HCT116 (cell line): ENCODE measurements around the gene AGFG2. TPM values are rescaled to one million over a fixed set of nuclear protein-coding genes. Genes with fewer than 3 reads are reported as not detected.
A peak's percentile ranks its signal among the peaks of the same experiment; 100 is the strongest.
"Not testable (repeated sequence)": the region's sequence is repeated elsewhere in the genome, so short reads cannot be mapped to it uniquely, and the experiment has no call there.

ENCODE experiments used
- ATAC-seq: fragments of 200-7000 bp; cut with Tn5 transposase; 2 replicates; pipeline ENCODE4 v1.9.1; 2020; ENCODE audit warnings: mild to moderate bottlenecking, moderate library complexity
- BruUV-seq: library from RNA; stranded (reverse); fragments of 400-500 nt; replicated peaks from 2 replicates; lab custom pipeline; 2021; lab: Mats Ljungman, UMichigan
- CTCF ChIA-PET: fragments of 300-600 bp; sonication (Branson Sonifier 250); formaldehyde crosslinking; loops from one replicate; lab custom pipeline; 2021; ENCODE audit warnings: antibody characterized with exemption; lab: Charles Lee
- POLR2A ChIA-PET: fragments of 300-600, 350-600 bp; sonication (Branson Sonifier 250); formaldehyde crosslinking; loops from one replicate; lab custom pipeline; 2021; ENCODE audit warnings: antibody characterized with exemption; lab: Charles Lee
- RAD21 ChIA-PET, 2 experiments: fragments of 300-600 bp; sonication (Branson Sonifier 250); formaldehyde crosslinking; loops; one replicate each; lab custom pipeline; 2023; ENCODE audit warnings: low total read pairs in 2 of 2; ENCODE audit not compliant: uncharacterized antibody in 2 of 2, unreplicated experiment in 2 of 2, low non-redundant PET in 1 of 2; lab: Charles Lee
- DNase-seq: peaks from one replicate; pipeline ENCODE4 v3.0.0-alpha.2; 2010; ENCODE audit warnings: low read depth, low spot score
- H2AFZ ChIP-seq: fragments of 200-600 bp; shearing (Covaris generic), sonication (generic); 2 replicates; pipeline ENCODE4 v1.6.1; 2017; ENCODE audit warnings: low read depth, mixed run types, mixed read lengths, antibody characterized with exemption, low read length; ENCODE audit not compliant: poor library complexity, severe bottlenecking
- H3K27ac ChIP-seq: 2 replicates; pipeline ENCODE4 v1.5.1; 2012; ENCODE audit warnings: low read depth, low read length
- H3K27me3 ChIP-seq: fragments of 200-600 bp; sonication (generic); 2 replicates; pipeline ENCODE4 v1.6.1; 2016; ENCODE audit warnings: mixed run types, low read length, mixed read lengths; ENCODE audit not compliant: insufficient read depth
- H3K36me3 ChIP-seq, 2 experiments: fragments of 200-500 bp in 1 of 2; fragments of 200-600 bp in 1 of 2; sonication (Bioruptor generic) in 1 of 2; sonication (generic) in 1 of 2; 2 replicates each; pipeline versions ENCODE4 v1.5.1 to v1.6.1; 2014 to 2016; ENCODE audit warnings: low read length in 2 of 2, inconsistent platforms in 1 of 2, mixed read lengths in 1 of 2, mixed run types in 1 of 2; ENCODE audit not compliant: insufficient read depth in 2 of 2, control insufficient read depth in 1 of 2
- H3K4me1 ChIP-seq, 2 experiments: fragments of 200-600 bp in 1 of 2; sonication (generic) in 1 of 2; 2 replicates each; pipeline versions ENCODE4 v1.5.1 to v1.6.1; 2012 to 2017; ENCODE audit warnings: low read length in 2 of 2, inconsistent platforms in 1 of 2, mild to moderate bottlenecking in 1 of 2, mixed read lengths in 1 of 2, mixed run types in 1 of 2, moderate library complexity in 1 of 2; ENCODE audit not compliant: insufficient read depth in 2 of 2, control insufficient read depth in 1 of 2
- H3K4me2 ChIP-seq: fragments of 200-600 bp; sonication (generic); 2 replicates; pipeline ENCODE4 v1.6.1; 2017; ENCODE audit warnings: mixed run types, low read length, mixed read lengths
- H3K4me3 ChIP-seq, 2 experiments: fragments of 200-600 bp in 1 of 2; sonication (generic) in 1 of 2; replicated peaks in 1 of 2; 2 replicates each; pipeline ENCODE4 v1.5.1; 2011 to 2016; ENCODE audit warnings: low read length in 2 of 2, control low read depth in 1 of 2, low read depth in 1 of 2, mild to moderate bottlenecking in 1 of 2, mixed read lengths in 1 of 2, mixed run types in 1 of 2
- H3K79me2 ChIP-seq: fragments of 200-600 bp; sonication (generic); 2 replicates; pipeline ENCODE4 v1.6.1; 2017; ENCODE audit warnings: mild to moderate bottlenecking, mixed run types, low read length, moderate library complexity, mixed read lengths; ENCODE audit not compliant: insufficient read depth
- H3K9ac ChIP-seq: fragments of 200-600 bp; sonication (generic); 2 replicates; pipeline ENCODE4 v1.6.1; 2016; ENCODE audit warnings: low read length, mixed read lengths
- H3K9me2 ChIP-seq: fragments of 200-600 bp; sonication (generic), shearing (Covaris generic); 2 replicates; pipeline ENCODE4 v1.6.1; 2017; ENCODE audit warnings: mixed run types, mild to moderate bottlenecking, moderate library complexity; ENCODE audit not compliant: insufficient read depth
- H3K9me3 ChIP-seq, 2 experiments: fragments of 200-500 bp in 1 of 2; fragments of 200-600 bp in 1 of 2; sonication (Bioruptor generic) in 1 of 2; sonication (generic) in 1 of 2; 2 replicates each; pipeline ENCODE4 v1.6.1; 2014 to 2017; ENCODE audit warnings: low read length in 2 of 2, mixed read lengths in 2 of 2, inconsistent platforms in 1 of 2, low read depth in 1 of 2, mild to moderate bottlenecking in 1 of 2, mixed run types in 1 of 2, moderate library complexity in 1 of 2; ENCODE audit not compliant: control insufficient read depth in 1 of 2, insufficient read depth in 1 of 2
- H4K20me1 ChIP-seq: fragments of 200-600 bp; sonication (generic), shearing (Covaris generic); 2 replicates; pipeline ENCODE4 v1.6.1; 2017; ENCODE audit warnings: mixed run types, mild to moderate bottlenecking, moderate library complexity; ENCODE audit not compliant: insufficient read depth
- ELF1 ChIP-seq: IDR thresholded peaks from 2 replicates; pipeline ENCODE4 v1.6.1; 2012; ENCODE audit warnings: low read depth, borderline replicate concordance
- JUND ChIP-seq: IDR thresholded peaks from 2 replicates; pipeline ENCODE4 v1.6.1; 2012
- RAD21 ChIP-seq: IDR thresholded peaks from 2 replicates; pipeline ENCODE4 v1.6.1; 2012; ENCODE audit warnings: low read depth, mild to moderate bottlenecking
- SIN3A ChIP-seq: IDR thresholded peaks from 2 replicates; pipeline ENCODE4 v1.6.1; 2012; ENCODE audit warnings: low read depth
- TCF7L2 ChIP-seq: IDR thresholded peaks from 2 replicates; pipeline ENCODE4 v1.7.0; 2011; ENCODE audit warnings: borderline replicate concordance, inconsistent platforms; ENCODE audit not compliant: insufficient read depth, insufficient read length; ENCODE audit errors: extremely low read depth
- ZNF274 ChIP-seq: fragments of 200-500 bp; sonication (Bioruptor generic); IDR thresholded peaks from 2 replicates; pipeline ENCODE4 v1.6.1; 2014; ENCODE audit warnings: mild to moderate bottlenecking, low read depth, low read length, inconsistent platforms
- intact Hi-C: fragments of 100-400 bp; cut with micrococcal nuclease; formaldehyde crosslinking; loops from 2 replicates; pipeline ENCODE4 v1.10.0; 2022
- total RNA-seq: library from RNA; stranded (reverse); gene quantifications from one replicate; pipeline ENCODE4 v1.2.1, GENCODE V29; 2021; ENCODE audit not compliant: unreplicated experiment
- TF ChIP-seq, protein P1 (sequence below): IDR thresholded peaks from 2 replicates; pipeline ENCODE4 v1.6.1; 2012
- TF ChIP-seq, protein P2 (sequence below), 3 experiments: fragments of 200-600 bp in 1 of 3; sonication (generic) in 1 of 3; IDR thresholded peaks in 2 of 3; conservative IDR thresholded peaks in 1 of 3; 2 replicates each; pipeline ENCODE4 v1.5.1; 2012 to 2017; ENCODE audit warnings: low read depth in 2 of 3, low read length in 2 of 3, antibody characterized with exemption in 1 of 3, borderline replicate concordance in 1 of 3, control low read depth in 1 of 3, mild to moderate bottlenecking in 1 of 3, mixed read lengths in 1 of 3, mixed run types in 1 of 3, moderate library complexity in 1 of 3; ENCODE audit not compliant: insufficient read depth in 1 of 3

AGFG2 gene
- total RNA-seq, 1 experiment from 2014 or later: 14.0 TPM

DNA sequence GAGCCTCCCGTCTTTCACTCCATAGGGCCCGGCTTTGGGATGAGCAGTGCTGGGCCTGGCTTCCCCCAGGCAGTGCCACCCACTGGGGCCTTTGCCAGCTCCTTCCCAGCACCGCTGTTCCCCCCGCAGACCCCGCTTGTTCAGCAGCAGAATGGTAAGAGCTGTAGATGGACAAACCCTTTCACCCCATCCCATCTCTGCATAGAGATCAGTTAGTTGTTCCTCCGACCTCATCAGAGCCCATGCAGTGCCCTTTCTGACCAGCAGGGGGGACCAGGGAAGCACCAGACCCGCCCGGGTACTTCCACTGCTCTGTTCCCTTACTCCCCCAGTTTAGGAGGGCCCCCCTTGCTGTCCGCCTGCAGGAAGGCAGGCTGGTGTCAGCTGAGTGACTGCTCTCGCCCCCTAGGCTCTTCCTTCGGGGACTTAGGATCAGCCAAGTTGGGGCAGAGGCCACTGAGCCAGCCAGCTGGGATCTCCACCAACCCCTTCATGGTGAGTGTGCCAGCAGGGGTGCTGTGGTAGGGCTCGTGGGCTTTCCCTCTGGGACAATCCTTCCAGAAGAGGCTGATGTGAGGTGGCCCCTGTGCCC lies 24.9 kb downstream of the AGFG2 start:
- Histone ChIP-seq H3K4me2 (no peak overlapping the region), H3K27me3 (no peaks in the 10 kb centered on the region), H3K4me3 (no peak overlapping the region), H3K79me2 (no peaks in the 10 kb centered on the region), H3K36me3 (no peaks in the 10 kb centered on the region), H3K9me3 (no peaks in the 10 kb centered on the region), H4K20me1 (no peaks in the 10 kb centered on the region), H3K4me1 (peaks cover 0 to 20% of the 10 kb centered on the region in 2 experiments; a peak in 1 of 4 replicates), H2AFZ (no peak overlapping the region), H3K9me2 (no peaks in the 10 kb centered on the region), H3K27ac (no peak overlapping the region), H3K9ac (no peak overlapping the region)
- intact Hi-C loops: no loop called here
- RAD21 ChIA-PET: interaction anchor here in 1 of 2 experiments (0.6 kb wide), 1 partner anchor 198 kb away, joined by 3 read pairs; no protein-coding TSS in a partner anchor
- BruUV-seq: no TSS peak
- no peak for DNase-seq
- peak; percentile 80 for ATAC-seq
- CTCF ChIA-PET: interaction anchor here (1.4 to 2.6 kb wide), 3 partner anchors 9 to 94 kb away, joined by 4 to 11 read pairs (median 6); partner anchors contain the start of genes FBXO24 and LRCH4
- POLR2A ChIA-PET: interaction anchor here (1.2 kb wide), 2 partner anchors 22 to 135 kb away, joined by 3 read pairs; partner anchors contain the start of genes FBXO24, LRCH4 and ZCWPW1
- peak; percentile 83 for TF ChIP-seq RAD21
- TF ChIP-seq, protein P1, sequence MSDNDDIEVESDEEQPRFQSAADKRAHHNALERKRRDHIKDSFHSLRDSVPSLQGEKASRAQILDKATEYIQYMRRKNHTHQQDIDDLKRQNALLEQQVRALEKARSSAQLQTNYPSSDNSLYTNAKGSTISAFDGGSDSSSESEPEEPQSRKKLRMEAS: no peak
- TF ChIP-seq, protein P2, sequence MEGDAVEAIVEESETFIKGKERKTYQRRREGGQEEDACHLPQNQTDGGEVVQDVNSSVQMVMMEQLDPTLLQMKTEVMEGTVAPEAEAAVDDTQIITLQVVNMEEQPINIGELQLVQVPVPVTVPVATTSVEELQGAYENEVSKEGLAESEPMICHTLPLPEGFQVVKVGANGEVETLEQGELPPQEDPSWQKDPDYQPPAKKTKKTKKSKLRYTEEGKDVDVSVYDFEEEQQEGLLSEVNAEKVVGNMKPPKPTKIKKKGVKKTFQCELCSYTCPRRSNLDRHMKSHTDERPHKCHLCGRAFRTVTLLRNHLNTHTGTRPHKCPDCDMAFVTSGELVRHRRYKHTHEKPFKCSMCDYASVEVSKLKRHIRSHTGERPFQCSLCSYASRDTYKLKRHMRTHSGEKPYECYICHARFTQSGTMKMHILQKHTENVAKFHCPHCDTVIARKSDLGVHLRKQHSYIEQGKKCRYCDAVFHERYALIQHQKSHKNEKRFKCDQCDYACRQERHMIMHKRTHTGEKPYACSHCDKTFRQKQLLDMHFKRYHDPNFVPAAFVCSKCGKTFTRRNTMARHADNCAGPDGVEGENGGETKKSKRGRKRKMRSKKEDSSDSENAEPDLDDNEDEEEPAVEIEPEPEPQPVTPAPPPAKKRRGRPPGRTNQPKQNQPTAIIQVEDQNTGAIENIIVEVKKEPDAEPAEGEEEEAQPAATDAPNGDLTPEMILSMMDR (IDR thresholded peaks at IDR 0.05 in 2 of 3, conservative IDR thresholded peaks at IDR 0.05 in 1 of 3; ENCODE audit: borderline replicate concordance in 1 of 3, insufficient read depth in 1 of 3, low read depth in 2 of 3, low read length in 2 of 3): peak; percentile 81 to 99 (median 93)
- TF ChIP-seq SIN3A: no peak
- TF ChIP-seq ELF1: no peak
- no peak for TF ChIP-seq JUND
- no peak for TF ChIP-seq TCF7L2
- TF ChIP-seq ZNF274: no peak

DNA sequence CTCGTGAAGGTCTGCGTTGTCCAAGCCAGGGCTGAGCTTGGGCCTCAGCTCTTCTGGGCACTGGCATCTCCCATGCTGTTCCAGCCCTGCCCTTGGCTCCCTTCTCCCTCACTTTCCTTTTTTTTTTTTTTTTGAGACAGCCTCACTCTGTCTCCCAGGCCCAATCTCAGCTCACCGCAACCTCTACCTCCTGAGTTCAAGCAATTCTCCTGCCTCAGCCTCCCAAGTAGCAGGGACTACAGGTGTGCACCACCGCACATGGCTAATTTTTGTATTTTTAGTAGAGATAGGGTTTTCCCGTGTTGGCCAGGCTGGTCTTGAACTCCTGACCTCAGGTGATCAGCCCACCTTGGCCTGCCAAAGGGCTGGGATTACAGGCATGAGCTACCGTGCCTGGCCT lies 25.4 kb downstream of the AGFG2 start:
- intact Hi-C loops, H3K27ac ChIP-seq, H3K9ac ChIP-seq, ATAC-seq, DNase-seq, H3K9me2 ChIP-seq, H3K4me3 ChIP-seq, H2AFZ ChIP-seq, BruUV-seq, H3K4me2 ChIP-seq, H3K79me2 ChIP-seq, H4K20me1 ChIP-seq, H3K36me3 ChIP-seq, H3K9me3 ChIP-seq, H3K27me3 ChIP-seq: not testable (repeated sequence)
- peaks cover 2 to 25% of the 10 kb centered on the region in 2 experiments; a peak in 2 of 4 replicates for H3K4me1 ChIP-seq
- RAD21 ChIA-PET: interaction anchor here in 1 of 2 experiments (0.6 kb wide), 1 partner anchor 199 kb away, joined by 3 read pairs; no protein-coding TSS in a partner anchor
- CTCF ChIA-PET: interaction anchor here (1.4 to 2.6 kb wide), 3 partner anchors 10 to 95 kb away, joined by 4 to 11 read pairs (median 6); partner anchors contain the start of genes FBXO24 and LRCH4
- POLR2A ChIA-PET: interaction anchor here (1.2 kb wide), 2 partner anchors 22 to 136 kb away, joined by 3 read pairs; partner anchors contain the start of genes FBXO24, LRCH4 and ZCWPW1
